Activated T-cell treated with anti-CD3 and anti-CD28 coated beads, Interleukin-2, amount 50 U/mL, for 72 hours (primary cell): ENCODE results near the gene ANKS1B. TPM values are rescaled to one million over a fixed set of nuclear protein-coding genes. Genes with fewer than 3 reads are reported as not detected.

Source experiments
- ATAC-seq, 2 donors: fragments of 150-1000 bp; cut with Tn5 transposase; replicated peaks in 1 of 2; 2 replicates each; pipeline ENCODE4 v1.10.0; 2021; ENCODE audit warnings: moderate library complexity in 2 of 2, mild to moderate bottlenecking in 1 of 2
- DNase-seq, 2 donors: peaks; one replicate each; pipeline ENCODE4 v3.0.0; 2021 to 2022; ENCODE audit warnings: mixed read lengths in 1 of 2
- H3K27ac Mint-ChIP-seq: one replicate; pipeline ENCODE4 v1.8.0; 2022; ENCODE audit warnings: mild to moderate bottlenecking, moderate library complexity, mixed read lengths
- H3K27me3 Mint-ChIP-seq: one replicate; pipeline ENCODE4 v1.8.0; 2022; ENCODE audit warnings: low read depth, mixed read lengths
- H3K36me3 Mint-ChIP-seq, 2 donors: one replicate each; pipeline ENCODE4 v1.8.0; 2022; ENCODE audit warnings: mixed read lengths in 2 of 2, mild to moderate bottlenecking in 1 of 2; ENCODE audit not compliant: insufficient read depth in 2 of 2
- H3K4me1 Mint-ChIP-seq: one replicate; pipeline ENCODE4 v1.8.0; 2022; ENCODE audit warnings: low read depth, mixed read lengths
- H3K4me3 Mint-ChIP-seq, 2 donors: one replicate each; pipeline ENCODE4 v1.8.0; 2022; ENCODE audit warnings: mild to moderate bottlenecking in 2 of 2, mixed read lengths in 2 of 2, moderate library complexity in 2 of 2
- H3K9me3 Mint-ChIP-seq, 2 donors: one replicate each; pipeline ENCODE4 v1.8.0; 2022; ENCODE audit warnings: mixed read lengths in 2 of 2
- total RNA-seq, 2 donors: library from RNA; stranded (reverse); gene quantifications; one replicate each; pipeline ENCODE4 v1.2.3, GENCODE V29; 2022

ANKS1B gene
- total RNA-seq, 2 donors from 2014 or later: 0.19 to 0.63 TPM

DNA sequence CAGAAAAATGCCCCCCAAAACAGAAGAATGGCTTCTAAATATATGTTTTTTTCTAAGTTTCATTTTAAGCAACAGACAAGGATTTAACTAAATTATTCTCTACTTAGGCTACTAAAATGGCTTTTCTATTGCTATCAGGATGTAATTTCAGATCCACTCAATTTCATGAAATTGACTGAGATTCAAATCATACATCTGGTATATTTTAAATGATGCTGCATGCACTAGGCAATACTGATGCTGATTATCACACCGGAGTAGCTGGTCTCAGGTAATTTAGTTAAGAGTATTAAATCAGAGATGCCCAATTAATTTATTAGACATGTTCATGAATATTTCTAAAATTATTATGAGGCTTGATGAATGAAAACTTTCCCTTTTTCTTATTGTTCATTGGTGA, 1188.0 kb downstream of the ANKS1B start:
- Mint-ChIP-seq H3K27me3 (peaks cover 49% of the 10 kb centered on the region), H3K4me1 (no peaks in the 10 kb centered on the region), H3K27ac (no peak overlapping the region), H3K9me3 (no peaks in the 10 kb centered on the region), H3K4me3 (no peak overlapping the region), H3K36me3 (no peaks in the 10 kb centered on the region)
- no peak for ATAC-seq
- no peak for DNase-seq

- ATAC-seq (no peak), DNase-seq (no peak)
- Mint-ChIP-seq H3K9me3 (no peaks in the 10 kb centered on the region), H3K4me1 (no peaks in the 10 kb centered on the region), H3K27ac (no peak overlapping the region), H3K36me3 (no peaks in the 10 kb centered on the region), H3K27me3 (peaks cover 39% of the 10 kb centered on the region), H3K4me3 (no peak overlapping the region)
These were observed 1191.6 kb downstream of the ANKS1B start for GRCh38 chr12:98793121-98793520.

DNA sequence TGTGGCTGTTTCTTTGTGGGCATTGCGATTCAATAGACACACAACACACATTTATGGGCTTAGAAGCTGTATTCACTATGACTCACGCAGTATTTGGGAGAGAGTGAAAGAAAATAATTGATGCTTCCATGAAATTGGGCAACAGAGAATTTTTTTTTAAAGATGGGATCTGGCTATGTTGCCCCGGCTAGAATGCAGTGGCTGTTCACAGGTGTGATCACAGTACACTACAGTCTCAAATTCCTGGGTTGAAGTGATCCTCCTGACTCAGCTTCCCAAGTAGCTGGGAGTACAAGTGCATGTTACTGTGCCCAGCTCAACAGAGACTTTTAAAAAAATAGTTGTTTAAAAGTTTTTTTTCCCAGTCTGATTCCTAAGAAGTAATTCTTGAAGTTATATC, 1193.3 kb downstream of the ANKS1B start:
- DNase-seq (no peak), ATAC-seq (no peak)
- Mint-ChIP-seq H3K36me3 (no peaks in the 10 kb centered on the region), H3K4me3 (no peak overlapping the region), H3K4me1 (no peaks in the 10 kb centered on the region), H3K9me3 (no peaks in the 10 kb centered on the region), H3K27ac (no peak overlapping the region), H3K27me3 (peaks cover 34% of the 10 kb centered on the region)

DNA sequence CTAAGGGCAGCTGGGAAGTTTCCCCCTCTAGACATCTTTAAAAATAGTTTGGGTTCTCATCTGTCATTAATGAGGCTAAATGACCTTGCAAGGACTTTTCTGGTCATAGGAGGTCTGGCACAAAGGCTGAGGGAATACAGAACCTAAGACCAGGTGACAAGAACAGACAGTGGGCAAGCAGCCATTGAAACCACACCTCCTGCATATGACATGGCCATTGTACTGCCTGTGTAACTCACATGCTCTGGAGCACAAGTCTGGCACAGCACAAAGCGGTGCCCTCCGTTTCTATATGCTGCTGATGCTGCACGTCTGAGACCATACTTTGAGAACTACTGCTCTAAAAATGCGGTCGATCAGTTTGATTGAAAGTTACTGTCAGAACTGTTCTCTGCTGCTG, 1196.3 kb downstream of the ANKS1B start:
- H3K27me3 Mint-ChIP-seq: peaks cover 29% of the 10 kb centered on the region
- no peak overlapping the region for H3K27ac Mint-ChIP-seq
- no peaks in the 10 kb centered on the region for H3K36me3 Mint-ChIP-seq
- ATAC-seq (no peak), DNase-seq (no peak)
- H3K9me3 Mint-ChIP-seq: no peaks in the 10 kb centered on the region
- no peaks in the 10 kb centered on the region for H3K4me1 Mint-ChIP-seq
- no peak overlapping the region for H3K4me3 Mint-ChIP-seq

DNA sequence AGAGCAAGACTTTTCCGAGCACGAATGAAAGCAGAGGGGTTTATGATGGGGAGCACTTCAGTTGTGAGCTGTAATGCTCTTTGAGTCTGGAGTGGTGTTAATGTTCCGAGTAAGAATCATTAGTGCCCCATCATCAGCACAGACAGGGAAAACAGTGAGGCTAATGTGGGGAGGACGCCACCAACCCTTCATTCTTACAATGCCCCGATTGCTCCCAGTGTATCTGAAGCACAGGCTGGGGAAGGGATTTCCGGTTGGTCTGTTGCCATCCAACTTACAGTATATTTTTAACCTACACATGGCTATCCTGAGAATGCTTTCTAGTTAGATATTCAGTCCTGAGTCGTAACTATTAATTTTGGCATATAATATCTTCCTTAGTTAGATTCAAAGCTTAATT, 1198.1 kb downstream of the ANKS1B start:
- Mint-ChIP-seq H3K4me1 (no peaks in the 10 kb centered on the region), H3K4me3 (no peak overlapping the region), H3K27me3 (peaks cover 29% of the 10 kb centered on the region), H3K27ac (no peak overlapping the region), H3K36me3 (no peaks in the 10 kb centered on the region), H3K9me3 (no peaks in the 10 kb centered on the region)
- DNase-seq (no peak), ATAC-seq (no peak)

DNA sequence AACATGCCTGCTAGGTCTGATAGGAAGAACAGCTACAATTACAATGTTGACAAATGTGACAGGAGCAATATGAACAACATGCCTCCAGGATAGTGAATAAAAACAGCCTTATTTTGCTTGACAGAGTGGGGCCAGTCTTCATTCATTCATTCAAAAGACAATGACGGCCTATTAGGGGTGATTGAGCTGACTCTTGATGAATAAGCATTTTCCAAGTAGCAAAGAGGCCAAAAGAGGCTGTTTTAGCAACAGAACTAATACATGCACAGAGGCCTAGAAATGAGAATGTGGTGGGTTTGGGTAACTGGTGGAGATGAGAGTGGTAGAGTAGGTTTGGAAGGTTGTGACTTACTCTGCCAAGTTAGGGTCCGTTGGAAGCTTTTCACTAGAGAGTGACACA, 1201.3 kb downstream of the ANKS1B start:
- Mint-ChIP-seq H3K27me3 (peaks cover 45% of the 10 kb centered on the region), H3K4me3 (no peak overlapping the region), H3K9me3 (no peaks in the 10 kb centered on the region), H3K4me1 (no peaks in the 10 kb centered on the region), H3K27ac (no peak overlapping the region), H3K36me3 (no peaks in the 10 kb centered on the region)
- ATAC-seq: no peak
- no peak for DNase-seq

- DNase-seq (no peak), ATAC-seq (no peak)
- Mint-ChIP-seq H3K27ac (no peak overlapping the region), H3K4me3 (no peak overlapping the region), H3K4me1 (no peaks in the 10 kb centered on the region), H3K36me3 (no peaks in the 10 kb centered on the region), H3K27me3 (peaks cover 54% of the 10 kb centered on the region), H3K9me3 (no peaks in the 10 kb centered on the region)
These were observed 1204.5 kb downstream of the ANKS1B start for GRCh38 chr12:98780261-98780660.

DNA sequence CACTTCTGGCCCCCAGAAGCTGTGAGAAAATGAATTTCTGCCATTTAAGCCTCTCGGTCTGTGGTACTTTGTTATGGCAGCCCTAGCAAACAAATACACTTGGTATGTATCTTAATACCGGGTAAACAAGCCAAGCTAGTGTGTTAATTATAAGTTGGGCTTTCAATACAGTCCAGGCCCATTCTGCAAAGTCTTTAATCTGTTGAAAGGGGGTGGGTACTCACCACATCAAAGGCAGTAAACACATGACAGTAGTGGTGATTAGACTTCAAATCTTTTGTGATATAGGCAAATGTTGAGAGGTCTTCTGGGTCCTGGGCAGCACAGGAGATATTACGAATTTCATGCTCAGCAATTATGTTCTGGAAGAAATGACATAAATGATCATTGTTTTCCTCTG, 1211.9 kb downstream of the ANKS1B start:
- H3K27ac Mint-ChIP-seq: no peak overlapping the region
- H3K27me3 Mint-ChIP-seq: peaks cover 17% of the 10 kb centered on the region
- ATAC-seq: no peak
- no peak overlapping the region for H3K4me3 Mint-ChIP-seq
- H3K36me3 Mint-ChIP-seq: peaks cover 5% of the 10 kb centered on the region in 2 donors
- H3K9me3 Mint-ChIP-seq: peaks cover 3 to 5% of the 10 kb centered on the region in 2 donors
- H3K4me1 Mint-ChIP-seq: peaks cover 11% of the 10 kb centered on the region
- DNase-seq: no peak

DNA sequence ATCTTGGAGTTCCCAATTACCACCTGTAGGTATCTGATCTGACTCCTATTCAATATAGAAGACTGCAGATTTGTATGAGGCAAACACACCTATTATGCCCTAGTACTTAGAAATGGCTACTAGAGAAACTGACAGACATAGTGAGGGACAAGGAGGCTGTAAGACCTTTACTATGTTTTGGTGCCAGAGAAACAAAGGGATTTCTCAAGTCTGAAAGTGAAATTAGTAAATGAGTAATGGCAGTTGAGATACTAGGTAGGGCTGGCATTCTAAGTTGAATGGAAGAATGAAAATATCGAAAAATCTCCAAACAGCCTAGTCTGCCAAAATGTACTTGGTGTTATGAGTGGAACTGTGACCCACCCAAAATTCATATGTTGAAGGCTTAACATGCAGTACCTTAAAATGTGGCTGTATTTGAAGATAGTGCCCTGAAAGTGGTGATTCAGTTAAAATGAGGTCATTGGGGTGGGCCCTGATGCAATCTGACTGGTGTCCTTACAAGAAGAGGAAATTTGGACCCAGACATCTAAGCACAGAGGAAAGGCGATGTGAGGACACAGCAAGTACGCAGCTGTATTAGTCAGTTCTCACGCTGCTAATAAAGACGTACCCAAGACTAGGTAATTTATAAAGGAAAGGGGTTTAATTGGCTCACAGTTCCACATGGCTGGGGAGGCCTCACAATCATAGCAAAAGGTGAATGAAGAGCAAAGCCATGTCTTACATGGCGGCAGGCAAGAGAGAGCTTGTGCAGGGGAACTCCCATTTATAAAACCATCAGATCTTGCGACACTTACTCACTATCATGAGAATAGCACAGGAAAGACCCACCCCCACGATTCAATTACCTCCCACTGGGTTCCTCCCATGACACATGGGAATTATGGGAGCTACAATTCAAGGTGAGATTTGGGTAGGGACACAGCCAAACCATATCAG, 1212.7 kb downstream of the ANKS1B start:
- DNase-seq: no peak
- Mint-ChIP-seq H3K9me3 (peaks cover 3 to 5% of the 10 kb centered on the region in 2 donors), H3K27ac (peak overlapping the region; percentile 92), H3K4me3 (peak overlapping the region in 1 of 2 donors; percentile 56), H3K4me1 (peaks cover 11% of the 10 kb centered on the region), H3K27me3 (peaks cover 17% of the 10 kb centered on the region), H3K36me3 (peaks cover 5% of the 10 kb centered on the region in 2 donors)
- peak; percentile 61 to 78 for ATAC-seq

- no peak overlapping the region for H3K4me3 Mint-ChIP-seq
- H3K9me3 Mint-ChIP-seq: peaks cover 3 to 5% of the 10 kb centered on the region in 2 donors
- DNase-seq (no peak), ATAC-seq (no peak)
- H3K4me1 Mint-ChIP-seq: peaks cover 11% of the 10 kb centered on the region
- peaks cover 8% of the 10 kb centered on the region for H3K27me3 Mint-ChIP-seq
- H3K36me3 Mint-ChIP-seq: peaks cover 5% of the 10 kb centered on the region in 2 donors
- no peak overlapping the region for H3K27ac Mint-ChIP-seq
These were observed 1214.5 kb downstream of the ANKS1B start for GRCh38 chr12:98770230-98770629.

DNA sequence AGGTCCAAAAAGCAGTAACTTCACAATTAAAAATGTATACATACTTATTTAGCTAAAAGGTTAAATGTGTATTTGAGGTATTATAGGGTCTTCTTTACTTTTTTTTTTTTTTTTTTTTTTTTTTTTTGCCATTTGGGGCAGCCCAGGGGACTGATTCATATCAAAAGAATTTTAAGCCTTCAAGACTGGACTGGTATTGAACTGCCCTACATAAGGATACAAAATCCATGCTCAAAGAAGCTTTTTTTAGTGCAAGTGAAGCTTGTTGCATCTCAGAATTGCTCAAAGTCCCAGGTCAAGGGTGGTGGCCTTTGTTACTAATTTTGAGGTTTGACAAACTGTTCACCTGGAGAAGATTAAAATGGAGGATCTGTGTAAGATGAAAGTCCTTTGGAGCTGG, 1215.7 kb downstream of the ANKS1B start:
- H3K36me3 Mint-ChIP-seq: peaks cover 5% of the 10 kb centered on the region in 2 donors
- peaks cover 11% of the 10 kb centered on the region for H3K4me1 Mint-ChIP-seq
- peaks cover 3 to 5% of the 10 kb centered on the region in 2 donors for H3K9me3 Mint-ChIP-seq
- no peak for ATAC-seq
- no peak overlapping the region for H3K4me3 Mint-ChIP-seq
- DNase-seq: no peak
- no peaks in the 10 kb centered on the region for H3K27me3 Mint-ChIP-seq
- no peak overlapping the region for H3K27ac Mint-ChIP-seq

- ATAC-seq (no peak), DNase-seq (no peak)
- H3K4me3 Mint-ChIP-seq: no peak overlapping the region
- H3K9me3 Mint-ChIP-seq: peaks cover 3 to 4% of the 10 kb centered on the region in 2 donors
- H3K4me1 Mint-ChIP-seq: peaks cover 9% of the 10 kb centered on the region
- peaks cover 3 to 4% of the 10 kb centered on the region in 2 donors for H3K36me3 Mint-ChIP-seq
- no peak overlapping the region for H3K27ac Mint-ChIP-seq
- no peaks in the 10 kb centered on the region for H3K27me3 Mint-ChIP-seq
These were observed 1217.5 kb downstream of the ANKS1B start for GRCh38 chr12:98767248-98767647.

GRCh38 chr12:98763656-98764055, 1221.1 kb downstream of the ANKS1B start:
- H3K4me1 Mint-ChIP-seq: no peaks in the 10 kb centered on the region
- peaks cover 7% of the 10 kb centered on the region for H3K27me3 Mint-ChIP-seq
- H3K9me3 Mint-ChIP-seq: no peaks in the 10 kb centered on the region
- ATAC-seq (no peak), DNase-seq (no peak)
- H3K27ac Mint-ChIP-seq: no peak overlapping the region
- no peak overlapping the region for H3K4me3 Mint-ChIP-seq
- no peaks in the 10 kb centered on the region for H3K36me3 Mint-ChIP-seq

DNA sequence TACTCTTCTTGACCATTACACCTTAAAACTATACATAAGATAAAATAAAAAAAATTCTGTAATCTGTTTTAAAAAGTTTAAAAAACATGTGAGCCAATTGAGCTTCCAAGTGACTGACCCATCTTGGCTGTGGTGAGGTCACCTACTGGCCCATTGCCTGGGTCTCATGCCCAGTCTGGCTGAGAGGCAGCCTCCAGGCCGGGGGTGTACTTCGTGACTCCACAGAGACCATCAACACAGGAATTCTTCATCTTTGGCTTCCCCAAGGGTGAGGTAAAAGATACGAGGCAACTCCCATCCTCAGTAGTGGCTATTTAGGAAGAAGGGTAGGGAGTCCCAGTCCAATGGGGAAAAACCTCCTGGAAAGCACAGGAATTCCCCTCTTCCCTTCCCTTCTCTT, 1226.4 kb downstream of the ANKS1B start:
- ATAC-seq (no peak), DNase-seq (no peak)
- H3K4me1 Mint-ChIP-seq: peaks cover 11% of the 10 kb centered on the region
- peaks cover 16% of the 10 kb centered on the region for H3K27me3 Mint-ChIP-seq
- no peaks in the 10 kb centered on the region for H3K9me3 Mint-ChIP-seq
- H3K36me3 Mint-ChIP-seq: no peaks in the 10 kb centered on the region
- no peak overlapping the region for H3K4me3 Mint-ChIP-seq
- no peak overlapping the region for H3K27ac Mint-ChIP-seq
